HUES6 (cell line): ENCODE data around the gene EXOC3.

Source experiments
- H3K27ac ChIP-seq: 2 replicates; pipeline ENCODE4 v1.7.0; 2013; ENCODE audit warnings: low read depth, mild to moderate bottlenecking, low read length, inconsistent platforms
- H3K27me3 ChIP-seq: 2 replicates; pipeline ENCODE4 v1.6.1; 2013; ENCODE audit warnings: low read length; ENCODE audit not compliant: control insufficient read depth, insufficient read depth
- H3K36me3 ChIP-seq: 2 replicates; pipeline ENCODE4 v1.6.1; 2013; ENCODE audit warnings: low read length; ENCODE audit not compliant: control insufficient read depth, insufficient read depth
- H3K4me1 ChIP-seq: 2 replicates; pipeline ENCODE4 v1.6.1; 2013; ENCODE audit warnings: low read length; ENCODE audit not compliant: control insufficient read depth, insufficient read depth
- H3K4me3 ChIP-seq: 2 replicates; pipeline ENCODE4 v1.5.1; 2013; ENCODE audit warnings: low read depth, low read length
- H3K9ac ChIP-seq: one replicate; pipeline ENCODE4 v1.6.1; 2013; ENCODE audit warnings: mild to moderate bottlenecking, low read length
- H3K9me3 ChIP-seq: 2 replicates; pipeline ENCODE4 v1.6.1; 2013; ENCODE audit warnings: low read depth, low read length; ENCODE audit not compliant: control insufficient read depth, insufficient read depth

EXOC3 gene

DNA sequence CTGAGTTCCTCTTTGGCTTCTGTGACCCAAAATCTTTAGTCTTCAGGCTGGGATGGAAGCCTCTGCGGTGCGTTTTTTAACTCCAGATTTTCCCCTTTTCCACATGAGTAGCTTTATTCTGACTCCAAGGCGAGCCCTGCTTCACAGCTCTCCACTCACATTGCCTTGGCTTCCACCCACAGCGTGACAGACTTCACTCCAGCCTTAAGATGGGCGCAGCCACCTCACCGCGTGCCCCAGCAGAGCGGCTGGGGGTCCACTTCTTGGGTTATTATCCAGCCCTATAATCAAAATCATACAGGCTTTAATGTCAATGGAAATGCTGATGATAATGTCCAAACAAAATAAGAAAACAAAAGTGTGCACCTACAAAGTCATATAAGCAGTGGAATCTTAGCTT lies 1.2 kb downstream of the EXOC3 start:
- Histone ChIP-seq H3K4me3 (peak overlapping the region; percentile 94), H3K9me3 (no peaks in the 10 kb centered on the region)

DNA sequence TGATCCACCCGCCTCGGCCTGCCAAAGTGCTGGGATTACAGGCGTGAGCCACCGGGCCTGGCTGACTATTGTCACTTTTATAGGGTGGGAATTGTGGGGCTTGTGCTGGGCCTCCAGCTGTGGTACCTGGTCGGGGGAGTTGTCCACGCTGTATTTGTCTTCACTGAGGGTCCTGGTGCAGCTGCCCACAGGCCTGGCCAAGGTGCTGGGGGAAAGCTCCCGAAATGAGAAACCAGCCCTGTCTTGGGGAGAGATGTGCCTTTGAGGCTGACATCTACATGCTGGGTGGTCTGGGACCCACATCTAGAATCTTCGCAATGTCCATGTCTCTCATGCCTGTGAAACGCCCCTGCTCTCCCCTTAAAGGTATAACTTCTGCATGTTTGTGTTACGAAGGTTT lies 2.6 kb downstream of the EXOC3 start:
- no peak overlapping the region for H3K4me3 ChIP-seq
- peaks cover 35% of the 10 kb centered on the region for H3K36me3 ChIP-seq
- H3K27ac ChIP-seq, result no peak overlapping the region
- no peaks in the 10 kb centered on the region for H3K9me3 ChIP-seq
- peaks cover 7% of the 10 kb centered on the region; the same call in 1 of the 2 replicates for H3K4me1 ChIP-seq
- no peaks in the 10 kb centered on the region for H3K27me3 ChIP-seq
- no peak overlapping the region for H3K9ac ChIP-seq

More for the DNA sequence above, 1.2 kb downstream of the EXOC3 start:
- no peak overlapping the region for H3K27ac ChIP-seq
- H3K4me1 ChIP-seq, result peaks cover 7% of the 10 kb centered on the region; the same call in 1 of the 2 replicates
- H3K36me3 ChIP-seq, result peaks cover 26% of the 10 kb centered on the region
- no peak overlapping the region for H3K9ac ChIP-seq
- H3K27me3 ChIP-seq, result no peaks in the 10 kb centered on the region

DNA sequence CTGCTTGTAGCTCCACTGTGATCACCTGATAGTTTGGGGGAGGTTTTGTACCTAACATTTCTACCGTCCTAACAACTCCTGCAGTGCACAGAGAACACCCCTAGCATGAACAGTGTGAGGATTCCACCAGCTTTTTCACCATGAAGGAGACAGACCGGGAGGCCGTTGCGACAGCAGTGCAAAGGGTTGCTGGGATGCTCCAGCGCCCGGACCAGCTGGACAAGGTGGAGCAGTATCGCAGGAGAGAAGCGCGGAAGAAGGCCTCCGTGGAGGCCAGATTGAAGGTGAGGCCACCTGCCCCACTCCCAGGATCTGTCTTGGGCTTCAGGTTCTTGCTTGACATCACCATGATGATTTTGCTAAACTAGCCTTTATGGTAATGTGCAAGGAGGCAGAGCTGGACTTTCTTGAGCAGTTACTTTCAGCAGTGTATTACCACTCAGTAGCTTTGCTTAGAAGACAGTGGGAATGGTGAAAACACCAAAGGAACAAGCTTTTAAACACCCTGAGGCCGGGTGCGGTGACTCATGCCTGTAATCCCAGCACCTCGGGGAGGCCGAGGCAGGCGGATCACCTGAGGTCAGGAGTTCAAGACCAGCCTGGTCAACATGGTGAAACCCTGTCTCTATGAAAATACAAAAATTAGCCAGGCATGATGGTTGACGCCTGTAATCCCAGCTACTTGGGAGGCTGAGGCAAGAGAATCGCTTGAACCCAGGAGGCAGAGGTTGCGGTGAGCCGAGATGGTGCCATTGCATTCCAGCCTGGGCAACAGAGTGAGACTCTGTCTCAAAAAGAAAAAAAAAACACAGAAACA lies 3.3 kb downstream of the EXOC3 start:
- H3K4me3 ChIP-seq, result no peak overlapping the region
- no peak overlapping the region for H3K27ac ChIP-seq
- peaks cover 41% of the 10 kb centered on the region for H3K36me3 ChIP-seq
- H3K4me1 ChIP-seq, result peaks cover 7% of the 10 kb centered on the region; the same call in 1 of the 2 replicates
- no peak overlapping the region for H3K9ac ChIP-seq
- no peaks in the 10 kb centered on the region for H3K27me3 ChIP-seq
- no peaks in the 10 kb centered on the region; the same call in 1 of the 2 replicates for H3K9me3 ChIP-seq

DNA sequence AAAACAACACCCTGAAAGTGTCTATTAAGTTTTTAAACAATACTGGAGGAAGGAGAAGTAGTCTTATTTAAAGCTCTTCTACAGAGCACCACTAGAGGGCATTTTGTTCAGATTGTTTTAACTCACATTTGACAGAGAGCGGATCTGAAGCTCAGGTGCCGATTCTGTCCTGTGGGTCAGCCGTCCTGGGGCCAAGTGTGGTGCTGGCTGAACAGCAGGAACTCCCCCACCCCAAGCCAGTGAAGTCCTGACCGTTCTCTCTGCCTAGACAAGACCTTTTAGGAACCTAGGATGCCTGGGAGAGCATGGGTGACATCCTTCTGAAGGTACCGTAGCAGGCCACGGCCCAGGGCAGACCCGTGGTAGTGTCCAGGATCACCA lies 3.9 kb downstream of the EXOC3 start:
- H3K4me1 ChIP-seq, result peaks cover 7% of the 10 kb centered on the region; the same call in 1 of the 2 replicates
- H3K27ac ChIP-seq, result no peak overlapping the region
- H3K9ac ChIP-seq, result no peak overlapping the region
- H3K27me3 ChIP-seq, result no peaks in the 10 kb centered on the region
- H3K36me3 ChIP-seq, result peaks cover 45% of the 10 kb centered on the region
- peaks cover 5% of the 10 kb centered on the region; the same call in 1 of the 2 replicates for H3K9me3 ChIP-seq
- no peak overlapping the region for H3K4me3 ChIP-seq

DNA sequence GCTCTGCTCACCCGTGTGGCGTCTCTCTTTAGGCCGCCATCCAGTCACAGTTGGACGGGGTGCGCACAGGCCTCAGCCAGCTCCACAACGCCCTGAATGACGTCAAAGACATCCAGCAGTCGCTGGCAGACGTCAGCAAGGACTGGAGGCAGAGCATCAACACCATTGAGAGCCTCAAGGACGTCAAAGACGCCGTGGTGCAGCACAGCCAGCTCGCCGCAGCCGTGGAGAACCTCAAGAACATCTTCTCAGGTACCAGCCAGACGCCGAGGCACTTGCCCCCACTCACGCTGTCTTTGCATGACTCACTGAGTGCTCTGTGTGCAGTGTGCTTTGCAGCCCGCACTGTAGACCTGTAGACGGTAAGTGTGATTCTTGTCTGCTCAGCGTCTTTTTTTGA lies 4.5 kb downstream of the EXOC3 start:
- Histone ChIP-seq H3K27me3 (no peaks in the 10 kb centered on the region), H3K9ac (no peak overlapping the region), H3K36me3 (peaks cover 50% of the 10 kb centered on the region), H3K4me1 (peaks cover 7% of the 10 kb centered on the region; the same call in 1 of the 2 replicates), H3K27ac (no peak overlapping the region), H3K9me3 (peaks cover 8% of the 10 kb centered on the region; the same call in 1 of the 2 replicates), H3K4me3 (no peak overlapping the region)

DNA sequence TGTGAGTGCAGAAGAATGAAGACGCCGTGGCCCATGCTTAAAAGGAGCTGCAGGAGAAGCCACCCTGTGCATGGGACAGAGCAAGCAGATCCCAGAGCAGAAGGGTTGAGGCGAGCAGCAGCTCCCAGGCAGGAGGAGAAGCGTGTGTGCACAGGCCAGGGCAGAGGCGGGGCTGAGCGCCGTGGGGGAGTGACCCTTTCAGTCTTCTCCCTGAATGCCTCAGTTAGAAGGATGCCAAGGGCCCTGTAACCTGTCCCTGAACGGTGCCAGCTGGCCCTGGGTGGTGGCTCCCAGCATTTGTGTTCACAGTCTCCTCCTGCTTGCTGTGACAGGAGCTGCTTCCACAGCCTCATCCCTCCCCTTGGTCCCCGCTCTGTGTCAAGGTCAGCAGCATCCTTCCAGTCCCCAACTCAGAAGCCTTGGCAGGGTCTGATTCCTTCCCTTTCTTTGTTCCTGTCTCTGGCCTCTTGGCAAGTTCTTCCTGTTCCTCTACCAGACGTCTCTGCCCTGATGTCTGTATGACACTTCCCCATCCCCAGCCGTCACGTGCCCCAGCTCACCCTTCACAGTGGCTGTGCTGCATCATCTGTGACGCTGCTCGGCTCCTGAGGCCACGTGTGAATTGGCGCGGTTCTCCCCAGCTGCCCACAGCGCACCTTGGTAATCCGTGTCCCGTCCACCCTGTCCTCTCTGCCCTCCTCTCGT lies 5.2 kb downstream of the EXOC3 start:
- peaks cover 58% of the 10 kb centered on the region for H3K36me3 ChIP-seq
- H3K27ac ChIP-seq, result no peak overlapping the region
- no peak overlapping the region for H3K4me3 ChIP-seq

DNA sequence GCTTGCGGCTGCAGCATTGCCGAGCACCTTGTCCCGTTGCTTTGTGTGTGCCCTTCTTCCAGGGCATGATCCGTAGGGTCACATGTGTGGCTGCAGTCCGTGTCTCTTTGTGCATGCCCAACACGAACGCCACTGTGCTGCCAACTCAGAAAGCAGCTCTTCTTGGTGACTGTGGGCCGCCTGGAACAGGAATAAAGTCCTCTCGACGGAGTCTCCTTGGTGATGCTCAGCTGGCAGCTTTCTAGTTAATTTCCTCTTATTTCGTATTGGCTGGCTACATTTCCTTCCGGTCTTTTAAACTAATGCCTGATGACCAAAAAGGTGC lies 5.8 kb downstream of the EXOC3 start:
- peaks cover 63% of the 10 kb centered on the region for H3K36me3 ChIP-seq
- no peak overlapping the region for H3K4me3 ChIP-seq
- peaks cover 8% of the 10 kb centered on the region; the same call in 1 of the 2 replicates for H3K9me3 ChIP-seq
- H3K27me3 ChIP-seq, result no peaks in the 10 kb centered on the region
- no peak overlapping the region for H3K27ac ChIP-seq
- no peak overlapping the region for H3K9ac ChIP-seq
- peaks cover 5% of the 10 kb centered on the region; the same call in 1 of the 2 replicates for H3K4me1 ChIP-seq

More for the DNA sequence above, 5.2 kb downstream of the EXOC3 start:
- no peak overlapping the region for H3K9ac ChIP-seq
- peaks cover 8% of the 10 kb centered on the region; the same call in 1 of the 2 replicates for H3K9me3 ChIP-seq
- H3K27me3 ChIP-seq, result no peaks in the 10 kb centered on the region
- H3K4me1 ChIP-seq, result peaks cover 7% of the 10 kb centered on the region; the same call in 1 of the 2 replicates

DNA sequence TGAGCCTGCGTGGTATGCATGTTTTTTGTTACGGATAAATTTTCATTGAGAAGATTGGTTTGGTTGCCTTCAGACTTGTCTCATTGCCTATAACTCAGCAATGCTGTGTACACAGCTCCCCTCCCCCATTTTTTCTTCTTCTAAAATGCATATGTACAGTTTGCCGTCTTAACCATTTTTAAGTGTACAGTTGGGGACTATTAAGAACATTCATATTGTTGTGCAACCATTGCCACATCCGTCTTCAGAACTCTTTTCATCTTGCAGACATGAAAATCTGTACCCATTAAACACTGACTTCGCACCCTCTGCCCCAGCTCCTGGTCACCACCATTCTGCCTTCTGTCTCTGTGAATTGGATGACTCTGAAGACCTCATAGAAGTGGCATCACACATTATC lies 6.2 kb downstream of the EXOC3 start:
- no peak overlapping the region for H3K9ac ChIP-seq
- H3K27me3 ChIP-seq, result no peaks in the 10 kb centered on the region
- H3K27ac ChIP-seq, result no peak overlapping the region
- H3K9me3 ChIP-seq, result peaks cover 8% of the 10 kb centered on the region; the same call in 1 of the 2 replicates
- H3K4me1 ChIP-seq, result 0 out of 2 replicates have a peak, but pooled peaks cover under 1% of the 10 kb centered on the region
- peaks cover 67% of the 10 kb centered on the region for H3K36me3 ChIP-seq
- H3K4me3 ChIP-seq, result no peak overlapping the region

DNA sequence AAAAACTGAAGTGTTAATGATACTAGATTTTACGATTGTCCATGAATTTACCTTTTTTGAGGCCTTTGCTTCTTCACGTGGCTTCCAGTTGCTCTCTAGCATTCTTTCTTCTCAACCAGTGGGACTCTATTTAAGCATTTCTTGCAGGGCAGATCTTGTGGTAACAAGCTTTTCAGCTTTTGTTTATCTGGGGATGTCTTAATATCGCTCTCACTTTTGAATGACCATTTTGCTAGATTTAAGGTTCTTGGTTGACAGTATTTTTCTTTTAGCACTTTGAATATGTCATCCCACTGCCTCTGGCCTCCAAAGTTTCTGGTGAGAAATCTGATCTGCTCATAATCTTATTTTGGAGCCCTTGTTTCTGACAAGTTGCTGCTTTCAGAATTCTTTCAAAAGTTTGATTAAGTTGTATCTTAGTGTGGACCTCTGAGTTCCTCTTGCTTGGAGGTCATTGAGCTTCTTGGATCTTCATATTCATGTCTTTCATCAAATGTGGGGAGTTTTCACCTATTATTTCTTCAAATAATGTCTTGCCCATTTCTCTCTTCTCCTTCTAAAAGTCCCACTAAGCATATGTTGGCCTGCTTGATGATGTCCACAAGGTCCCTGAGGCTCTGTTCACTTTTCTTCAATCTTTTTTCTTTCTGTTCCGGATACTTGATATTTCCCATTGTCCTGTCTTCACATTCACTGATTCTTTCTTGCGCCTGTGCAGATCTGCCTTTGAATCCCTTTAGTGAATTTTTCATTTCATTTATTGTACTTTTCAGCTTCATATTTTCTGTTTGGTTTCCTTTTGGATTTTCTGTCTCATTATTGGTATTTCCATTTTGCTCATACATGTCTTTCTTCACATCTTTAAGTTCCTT lies 8.8 kb downstream of the EXOC3 start:
- peaks cover 4% of the 10 kb centered on the region; the same call in 1 of the 2 replicates for H3K4me1 ChIP-seq
- H3K9me3 ChIP-seq, result peaks cover 8% of the 10 kb centered on the region; the same call in 1 of the 2 replicates
- H3K27ac ChIP-seq, result no peak overlapping the region
- H3K4me3 ChIP-seq, result no peak overlapping the region
- peaks cover 78% of the 10 kb centered on the region for H3K36me3 ChIP-seq
- H3K27me3 ChIP-seq, result no peaks in the 10 kb centered on the region
- H3K9ac ChIP-seq, result no peak overlapping the region

DNA sequence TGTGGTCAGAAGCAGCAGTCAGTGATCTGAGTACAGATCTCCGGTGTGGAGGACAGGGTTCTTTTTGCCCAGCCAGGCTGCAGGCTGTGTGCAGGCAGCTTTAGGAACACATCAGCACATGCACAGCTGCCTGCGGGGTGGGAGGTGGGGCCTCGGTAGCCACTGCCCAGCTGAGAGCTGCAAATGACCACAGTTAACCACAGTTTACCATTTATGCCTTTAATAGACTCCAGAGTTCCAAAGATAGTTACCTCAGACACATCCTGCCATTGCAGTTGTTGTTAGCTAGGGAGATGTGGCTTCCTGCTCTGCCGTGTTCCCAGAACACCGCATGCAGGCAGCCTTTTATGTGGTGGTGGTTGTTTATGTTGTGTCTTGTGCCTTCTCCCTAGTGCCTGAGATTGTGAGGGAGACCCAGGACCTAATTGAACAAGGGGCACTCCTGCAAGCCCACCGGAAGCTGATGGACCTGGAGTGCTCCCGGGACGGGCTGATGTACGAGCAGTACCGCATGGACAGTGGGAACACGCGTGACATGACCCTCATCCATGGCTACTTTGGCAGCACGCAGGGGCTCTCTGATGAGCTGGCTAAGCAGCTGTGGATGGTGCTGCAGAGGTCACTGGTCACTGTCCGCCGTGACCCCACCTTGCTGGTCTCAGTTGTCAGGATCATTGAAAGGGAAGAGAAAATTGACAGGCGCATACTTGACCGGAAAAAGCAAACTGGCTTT lies 10.2 kb downstream of the EXOC3 start:
- H3K27ac ChIP-seq, result no peak overlapping the region
- peaks cover 8% of the 10 kb centered on the region; the same call in 1 of the 2 replicates for H3K9me3 ChIP-seq
- H3K4me3 ChIP-seq, result no peak overlapping the region
- H3K4me1 ChIP-seq, result peaks cover 4% of the 10 kb centered on the region; the same call in 1 of the 2 replicates
- H3K36me3 ChIP-seq, result peaks cover 77% of the 10 kb centered on the region
- no peaks in the 10 kb centered on the region for H3K27me3 ChIP-seq
- H3K9ac ChIP-seq, result no peak overlapping the region
